ENCODE data around the gene IMMP1L. TPM values are rescaled to one million over a fixed set of nuclear protein-coding genes. Genes with fewer than 3 reads are reported as not detected.

IMMP1L gene
- polyA plus RNA-seq, 1 donor (not counting 4 experiments of a cell fraction or from before 2014, with no cell fraction given), result 39.8 TPM

GRCh38 chr11:31521497-31522150 lies 12.2 kb upstream of the IMMP1L start:
- dilution Hi-C loops (cut with MboI; ENCODE audit: extremely low pct_ligation_motif_present, low sequenced_read_pairs), result no loop called here
- TF ChIP-seq, protein P1, sequence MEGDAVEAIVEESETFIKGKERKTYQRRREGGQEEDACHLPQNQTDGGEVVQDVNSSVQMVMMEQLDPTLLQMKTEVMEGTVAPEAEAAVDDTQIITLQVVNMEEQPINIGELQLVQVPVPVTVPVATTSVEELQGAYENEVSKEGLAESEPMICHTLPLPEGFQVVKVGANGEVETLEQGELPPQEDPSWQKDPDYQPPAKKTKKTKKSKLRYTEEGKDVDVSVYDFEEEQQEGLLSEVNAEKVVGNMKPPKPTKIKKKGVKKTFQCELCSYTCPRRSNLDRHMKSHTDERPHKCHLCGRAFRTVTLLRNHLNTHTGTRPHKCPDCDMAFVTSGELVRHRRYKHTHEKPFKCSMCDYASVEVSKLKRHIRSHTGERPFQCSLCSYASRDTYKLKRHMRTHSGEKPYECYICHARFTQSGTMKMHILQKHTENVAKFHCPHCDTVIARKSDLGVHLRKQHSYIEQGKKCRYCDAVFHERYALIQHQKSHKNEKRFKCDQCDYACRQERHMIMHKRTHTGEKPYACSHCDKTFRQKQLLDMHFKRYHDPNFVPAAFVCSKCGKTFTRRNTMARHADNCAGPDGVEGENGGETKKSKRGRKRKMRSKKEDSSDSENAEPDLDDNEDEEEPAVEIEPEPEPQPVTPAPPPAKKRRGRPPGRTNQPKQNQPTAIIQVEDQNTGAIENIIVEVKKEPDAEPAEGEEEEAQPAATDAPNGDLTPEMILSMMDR (optimal IDR thresholded peaks at IDR 0.05 in 1 of 3, IDR thresholded peaks at IDR 0.05 in 1 of 3, conservative IDR thresholded peaks at IDR 0.05 in 1 of 3; ENCODE audit: extremely low read depth in 1 of 3, insufficient read depth in 2 of 3, low read length in 3 of 3), result no peak
- TF ChIP-seq EZH2 (IDR thresholded peaks at IDR 0.05; ENCODE audit: low read length), result no peak
- no peak overlapping the region for H3K4me3 ChIP-seq (ENCODE audit: control insufficient read depth in 2 of 3, extremely low read depth in 1 of 3, insufficient read depth in 2 of 3, low read depth in 1 of 3, low read length in 3 of 3)
- no peaks in the 10 kb centered on the region for H3K79me2 ChIP-seq (ENCODE audit: control insufficient read depth, insufficient read depth, low read length)
- H3K9me1 ChIP-seq (ENCODE audit: control insufficient read depth, extremely low read depth, insufficient read depth, low read length), result no peaks in the 10 kb centered on the region
- H3K9ac ChIP-seq (ENCODE audit: control insufficient read depth, extremely low read depth, insufficient read depth, low read length), result no peak overlapping the region
- H3K27ac ChIP-seq (ENCODE audit: control insufficient read depth, insufficient read depth, low read length), result no peak overlapping the region
- DNase-seq (ENCODE audit: low read depth, low spot score), result no peak
- H3K36me3 ChIP-seq (ENCODE audit: control insufficient read depth in 2 of 2, extremely low read depth in 1 of 2, insufficient read depth in 2 of 2, low read length in 2 of 2), result peaks cover 0 to 3% of the 10 kb centered on the region in 2 experiments
- H2AFZ ChIP-seq (ENCODE audit: control insufficient read depth, low read length), result no peak overlapping the region
- no peaks in the 10 kb centered on the region for H3K9me3 ChIP-seq (ENCODE audit: control insufficient read depth, low read depth, low read length)
- H4K20me1 ChIP-seq (ENCODE audit: control insufficient read depth, extremely low read depth, insufficient read depth, low read length), result no peaks in the 10 kb centered on the region
- H3K27me3 ChIP-seq (ENCODE audit: control insufficient read depth, extremely low read depth, insufficient read depth, low read length), result no peaks in the 10 kb centered on the region
- H3K4me2 ChIP-seq (ENCODE audit: control insufficient read depth, extremely low read depth, insufficient read depth, low read depth, low read length), result no peak overlapping the region
- FAIRE-seq, result no peak
- H3K4me1 ChIP-seq (ENCODE audit: control insufficient read depth, extremely low read depth, insufficient read depth, low read length), result no peaks in the 10 kb centered on the region

DNA sequence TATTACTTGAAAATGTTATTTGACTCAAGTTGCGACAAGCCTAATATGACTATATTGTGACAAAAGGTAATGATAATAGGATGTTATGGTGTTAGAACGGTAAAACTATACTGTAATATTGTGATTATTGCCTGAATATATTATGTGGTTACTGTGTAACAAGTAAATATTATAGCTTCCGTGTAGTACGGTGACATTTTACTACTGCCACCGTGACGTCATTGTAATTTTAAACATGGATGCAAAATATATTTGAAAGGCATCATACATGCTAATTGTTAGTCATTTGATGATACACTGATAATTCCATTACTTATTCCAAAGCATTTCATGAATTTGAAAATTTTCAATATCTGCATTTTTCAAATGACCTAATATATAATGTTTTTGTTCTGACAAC lies 2.7 kb upstream of the IMMP1L start:
- no peak overlapping the region for H3K4me2 ChIP-seq (ENCODE audit: control insufficient read depth, extremely low read depth, insufficient read depth, low read depth, low read length)
- no peak overlapping the region for H3K27ac ChIP-seq (ENCODE audit: control insufficient read depth, insufficient read depth, low read length)
- H3K4me3 ChIP-seq (ENCODE audit: control insufficient read depth in 2 of 3, extremely low read depth in 1 of 3, insufficient read depth in 2 of 3, low read depth in 1 of 3, low read length in 3 of 3), result no peak overlapping the region
- H3K27me3 ChIP-seq (ENCODE audit: control insufficient read depth, extremely low read depth, insufficient read depth, low read length), result no peaks in the 10 kb centered on the region
- H4K20me1 ChIP-seq (ENCODE audit: control insufficient read depth, extremely low read depth, insufficient read depth, low read length), result no peaks in the 10 kb centered on the region
- H3K9me3 ChIP-seq (ENCODE audit: control insufficient read depth, low read depth, low read length), result no peaks in the 10 kb centered on the region
- no peaks in the 10 kb centered on the region for H3K9me1 ChIP-seq (ENCODE audit: control insufficient read depth, extremely low read depth, insufficient read depth, low read length)
- FAIRE-seq (no peak), DNase-seq (ENCODE audit: low read depth, low spot score) (no peak)
- H3K36me3 ChIP-seq (ENCODE audit: control insufficient read depth in 2 of 2, extremely low read depth in 1 of 2, insufficient read depth in 2 of 2, low read length in 2 of 2), result no peaks in the 10 kb centered on the region
- H3K9ac ChIP-seq (ENCODE audit: control insufficient read depth, extremely low read depth, insufficient read depth, low read length), result no peak overlapping the region
- peaks cover 43% of the 10 kb centered on the region for H3K79me2 ChIP-seq (ENCODE audit: control insufficient read depth, insufficient read depth, low read length)
- dilution Hi-C loops (cut with MboI; ENCODE audit: extremely low pct_ligation_motif_present, low sequenced_read_pairs), result no loop called here
- no peak overlapping the region for H2AFZ ChIP-seq (ENCODE audit: control insufficient read depth, low read length)
- TF ChIP-seq, protein P1 (optimal IDR thresholded peaks at IDR 0.05 in 1 of 3, IDR thresholded peaks at IDR 0.05 in 1 of 3, conservative IDR thresholded peaks at IDR 0.05 in 1 of 3; ENCODE audit: extremely low read depth in 1 of 3, insufficient read depth in 2 of 3, low read length in 3 of 3), result no peak
- TF ChIP-seq EZH2 (IDR thresholded peaks at IDR 0.05; ENCODE audit: low read length), result no peak
- no peaks in the 10 kb centered on the region for H3K4me1 ChIP-seq (ENCODE audit: control insufficient read depth, extremely low read depth, insufficient read depth, low read length)
